Stimulated activated CD4-positive, alpha-beta T cell treated with anti-CD3 and anti-CD28 coated beads, Interleukin-4, amount 100 ng/mL, for 48 hours (primary cell): ENCODE data around the gene ISCU.
"Not testable (repeated sequence)": the region's sequence is repeated elsewhere in the genome, so short reads cannot be mapped to it uniquely, and the experiment has no call there.

Experiments used
- DNase-seq, 2 donors: peaks; one replicate each; pipeline ENCODE4 v3.0.0-alpha.2; 2020; ENCODE audit warnings: low read depth in 2 of 2

The ISCU gene

DNA sequence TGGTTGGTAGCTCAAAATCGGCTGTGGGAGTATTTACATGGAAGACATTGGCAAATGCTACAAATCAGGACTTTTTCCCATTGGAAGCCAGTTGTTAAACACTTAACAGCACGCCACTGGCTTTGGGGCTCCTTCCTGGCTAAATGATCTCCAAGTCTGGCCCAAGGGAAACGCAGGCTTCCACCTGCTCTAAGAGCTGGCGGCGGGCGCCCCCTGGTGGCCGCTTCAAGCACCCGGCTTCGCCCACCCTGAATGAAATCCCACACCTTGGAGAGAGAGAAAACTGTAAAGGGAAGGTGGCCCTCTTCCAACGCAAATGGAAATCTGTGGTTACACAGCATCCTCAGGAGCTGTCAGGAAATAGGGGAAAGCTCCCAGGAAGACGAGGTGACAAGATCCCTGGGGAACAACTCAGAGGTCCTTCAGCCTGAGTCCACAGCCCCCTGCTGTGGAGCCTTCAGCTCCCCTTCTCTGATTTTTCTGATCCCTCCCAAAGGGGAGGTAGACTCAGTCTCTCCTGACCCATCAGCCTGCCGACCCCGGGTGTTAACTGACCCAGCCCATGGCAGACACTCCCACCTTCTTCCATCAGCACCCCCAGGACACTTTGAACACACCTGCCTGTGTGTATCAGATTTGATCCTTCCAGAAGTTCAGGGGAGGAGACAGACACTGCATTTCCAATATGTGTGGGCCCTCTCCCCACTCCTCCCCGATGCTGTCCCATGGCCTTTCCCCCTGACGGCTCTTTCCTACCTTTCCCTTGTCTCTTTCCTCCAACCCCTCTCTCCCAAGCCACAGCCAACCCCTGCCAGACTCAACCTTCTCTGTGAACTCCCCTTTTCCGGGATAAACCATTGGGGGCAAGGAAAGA, 55.9 kb downstream of the ISCU start:
- DNase-seq = peak; percentile 74 to 79

DNA sequence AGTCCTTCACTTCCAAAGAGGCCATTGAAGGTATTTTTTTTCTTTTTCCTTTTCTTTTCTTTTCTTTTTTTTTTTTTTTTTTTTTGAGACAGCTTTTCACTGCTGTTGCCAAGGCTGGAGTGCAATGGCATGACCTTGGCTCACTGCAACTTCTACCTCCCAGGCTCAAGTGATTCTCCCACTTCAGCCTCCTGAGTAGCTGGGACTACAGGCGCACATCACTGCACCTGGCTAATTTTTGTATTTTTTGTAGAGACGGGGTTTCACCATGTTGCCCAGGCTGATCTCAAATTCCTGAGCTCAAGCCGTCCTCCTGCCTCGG, 56.5 kb downstream of the ISCU start:
- DNase-seq = not testable (repeated sequence)
